DMS53 (cell line): Measurements from ENCODE around the gene IFIH1.

Experiments
- DNase-seq: peaks from one replicate; lab custom pipeline; 2025; lab: John Stamatoyannopoulos, UW

The IFIH1 gene

DNA sequence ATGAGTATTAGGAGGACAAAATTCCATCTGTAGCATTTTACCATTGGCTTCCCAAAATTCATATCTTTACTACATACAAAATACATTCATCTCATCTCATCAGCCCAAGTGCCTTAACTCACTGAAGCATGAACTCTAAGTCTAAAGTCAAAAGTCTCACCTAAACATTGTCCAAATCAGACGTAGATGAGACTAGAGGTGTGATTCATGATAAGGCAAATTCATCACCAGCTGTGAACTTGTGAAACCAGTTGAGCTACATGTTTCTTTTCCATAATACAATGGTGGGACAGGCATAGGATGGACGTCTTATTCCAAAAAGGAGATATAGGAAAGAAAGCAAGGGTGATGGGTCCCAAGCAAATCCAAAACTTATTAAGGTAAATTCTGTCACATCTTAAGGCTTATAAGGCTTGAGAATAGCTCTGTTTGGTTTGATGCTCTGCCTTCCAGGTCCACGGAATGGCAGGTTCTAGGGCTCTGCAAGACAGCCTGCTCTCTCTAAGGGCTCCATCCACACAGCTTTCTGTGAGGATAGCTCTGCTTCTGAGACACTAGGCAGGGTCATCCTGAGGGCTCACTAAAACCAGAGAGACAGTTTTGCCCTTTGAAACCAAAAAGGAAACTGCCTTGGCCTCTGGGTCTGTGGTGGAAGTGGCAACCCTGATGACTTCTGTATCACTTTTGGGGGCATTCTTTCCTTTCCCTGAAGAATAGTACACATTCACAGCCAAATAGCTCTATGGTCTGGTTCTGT lies 9.6 kb downstream of the IFIH1 start:
- DNase-seq = peak; percentile 39

DNA sequence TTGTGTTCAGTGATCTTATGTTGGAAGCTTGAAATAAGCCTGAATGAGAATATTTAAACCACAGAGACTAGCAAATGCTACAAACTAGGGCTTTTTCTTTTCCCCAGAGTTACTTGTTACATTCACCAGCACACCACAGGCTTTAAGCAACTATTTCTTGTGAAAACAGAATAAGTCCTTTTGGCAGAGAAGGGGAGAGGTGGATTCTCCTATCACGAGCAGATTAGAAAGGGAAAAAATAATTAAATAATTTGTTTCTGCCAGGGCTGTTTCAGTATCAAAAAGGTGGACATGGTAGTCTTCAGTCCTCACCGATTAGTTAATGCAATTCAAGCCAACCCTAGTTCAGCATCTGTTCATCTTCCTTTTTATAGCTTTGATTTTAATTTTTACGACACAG lies 12.6 kb downstream of the IFIH1 start:
- no peak for DNase-seq

DNA sequence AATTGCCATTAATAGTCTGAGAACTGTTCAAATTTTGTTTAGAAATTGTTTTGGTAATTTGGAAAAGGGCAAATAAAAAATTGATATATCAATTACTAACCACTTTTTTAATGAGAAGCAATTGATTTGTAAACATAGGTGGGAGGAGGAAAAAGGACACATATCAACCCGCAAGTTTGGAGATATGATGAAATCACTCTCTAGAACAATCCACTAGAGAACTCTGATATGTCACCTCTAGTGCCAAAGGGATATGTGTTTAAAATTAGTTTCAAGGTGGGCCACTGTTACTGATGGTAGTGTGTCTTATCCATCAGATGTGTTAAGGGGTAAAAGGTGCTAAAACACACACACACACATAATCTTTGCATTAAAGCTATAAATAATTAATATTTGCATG lies 16.6 kb downstream of the IFIH1 start:
- no peak for DNase-seq

DNA sequence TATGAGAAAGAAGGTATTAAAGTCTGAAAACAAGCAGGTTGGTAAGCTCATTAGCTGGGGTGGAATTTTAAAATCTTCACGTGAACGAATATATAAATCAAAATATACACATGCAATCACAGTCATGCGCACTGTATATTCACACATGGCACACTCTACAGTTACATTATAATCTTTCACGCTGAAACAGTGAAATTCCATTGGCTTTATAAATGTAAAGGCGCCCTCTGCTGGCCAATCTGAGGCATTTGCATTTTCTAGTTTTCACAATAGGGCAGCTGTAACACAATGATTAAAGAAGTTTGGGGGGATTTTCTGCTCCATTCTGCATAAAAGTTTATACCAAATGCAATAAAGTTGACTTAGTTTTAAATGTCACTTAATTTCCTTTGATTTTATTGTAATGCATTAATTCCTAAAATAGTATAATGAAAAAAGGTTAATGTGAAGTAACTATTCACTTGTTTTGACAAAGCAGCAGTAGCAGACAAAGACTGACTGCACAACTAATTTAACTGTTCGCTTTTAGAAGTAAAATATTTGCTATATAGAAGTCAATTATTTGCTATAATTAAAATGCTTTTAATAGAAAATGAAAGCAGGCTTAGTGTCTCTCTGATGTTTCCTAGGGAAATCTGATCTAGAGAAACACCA lies 17.2 kb downstream of the IFIH1 start:
- peak; percentile 86 for DNase-seq

DNA sequence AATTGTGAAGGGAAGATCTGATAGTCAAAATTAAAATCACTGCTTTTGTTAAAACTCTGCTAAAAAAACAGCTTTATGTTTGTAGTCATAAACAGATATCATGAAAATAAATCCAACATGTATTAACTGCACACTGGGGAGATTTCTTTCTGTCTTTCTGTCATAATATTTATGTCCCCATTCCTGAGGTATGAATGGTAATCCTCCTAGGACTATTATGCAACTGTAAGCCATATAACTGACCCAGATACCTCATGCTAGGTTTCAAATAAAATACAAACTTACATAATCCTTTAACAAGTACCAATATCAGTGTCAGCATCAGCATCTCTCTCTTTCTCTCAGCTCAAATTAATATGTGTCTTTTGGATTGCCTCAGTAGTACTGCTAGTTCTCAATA lies 18.2 kb downstream of the IFIH1 start:
- no peak for DNase-seq

GRCh38 chr2:162298669-162299335 lies 19.7 kb downstream of the IFIH1 start:
- DNase-seq = no peak

DNA sequence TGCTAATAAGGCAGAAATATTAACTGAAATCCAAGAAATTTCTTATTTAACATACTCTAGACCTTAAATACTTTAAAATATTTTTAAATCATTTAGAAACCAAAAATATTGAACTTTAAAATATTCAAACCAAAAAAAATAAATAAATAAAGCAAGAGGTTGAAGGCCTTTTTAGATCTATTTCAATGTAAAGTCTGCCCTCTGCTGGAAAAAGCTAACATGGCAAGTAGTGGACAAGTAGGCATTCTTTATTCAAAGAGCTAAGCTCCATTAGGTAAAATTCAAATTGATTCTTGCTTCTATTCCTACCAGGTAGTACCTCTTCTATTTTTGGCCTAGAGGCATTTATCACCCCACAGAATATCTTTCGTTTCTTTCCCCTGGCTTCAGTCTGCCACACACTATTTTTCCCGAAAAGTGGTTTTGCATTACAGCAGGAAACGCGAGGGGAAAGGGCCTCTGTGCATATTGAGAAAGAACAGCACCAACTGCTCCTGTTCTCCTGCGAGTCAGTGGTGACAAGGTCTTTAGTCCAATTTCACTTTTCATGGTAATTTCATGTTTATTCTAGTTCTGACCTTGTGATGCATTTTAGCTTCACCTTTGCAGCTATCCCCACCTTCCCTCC lies 20.4 kb downstream of the IFIH1 start:
- peak; percentile 91 for DNase-seq

- DNase-seq = no peak
These were observed 23.5 kb downstream of the IFIH1 start for GRCh38 chr2:162295009-162295408.

DNA sequence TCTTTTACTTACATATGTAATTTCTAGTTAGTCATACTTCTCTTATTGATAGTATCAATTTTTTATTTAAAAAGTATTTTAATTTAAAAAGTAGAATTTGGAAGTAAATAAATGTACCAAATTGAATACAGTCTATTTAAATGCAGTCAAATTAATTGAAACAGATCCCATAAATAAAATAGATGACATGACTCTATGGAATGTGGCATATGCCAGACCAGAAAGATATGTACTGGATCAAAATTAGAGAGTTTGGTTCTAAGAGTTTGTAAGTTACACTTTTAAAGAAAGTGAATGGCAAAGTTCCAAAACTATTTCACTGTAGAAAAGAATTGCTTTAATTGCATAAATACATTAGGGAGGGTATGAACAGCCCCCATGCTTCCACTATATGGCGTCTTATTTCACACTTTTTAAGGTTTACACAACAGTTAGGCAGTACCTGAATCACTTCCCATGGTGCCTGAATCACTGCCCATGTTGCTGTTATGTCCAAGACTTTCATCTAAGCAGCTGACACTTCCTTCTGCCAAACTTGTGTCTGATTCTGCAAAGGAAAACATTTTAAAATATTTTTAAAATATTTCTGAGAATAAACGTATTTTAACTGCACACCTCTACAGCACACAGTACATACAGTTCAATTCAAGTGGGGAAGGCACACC lies 25.2 kb downstream of the IFIH1 start:
- no peak for DNase-seq

DNA sequence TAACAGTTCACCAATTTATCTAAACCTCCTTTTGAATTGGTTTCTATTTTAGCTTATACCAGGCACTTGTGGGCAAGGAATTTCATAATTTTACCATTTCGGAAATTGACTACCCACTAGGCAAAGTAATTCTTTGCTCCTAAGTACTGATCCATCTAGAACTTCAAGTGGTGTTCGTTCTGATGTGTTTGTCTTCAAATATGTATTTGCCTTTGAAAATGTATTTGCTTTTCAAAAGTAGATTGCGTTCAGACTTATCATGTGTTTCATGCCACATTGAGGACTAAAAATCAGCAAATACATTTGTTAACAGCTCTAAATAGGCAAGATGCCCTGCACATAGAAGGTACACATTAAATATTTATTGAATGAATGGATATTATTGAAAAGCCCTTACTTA lies 26.7 kb downstream of the IFIH1 start:
- peak; percentile 58 for DNase-seq

GRCh38 chr2:162282765-162283425 lies 35.6 kb downstream of the IFIH1 start:
- DNase-seq = no peak

DNA sequence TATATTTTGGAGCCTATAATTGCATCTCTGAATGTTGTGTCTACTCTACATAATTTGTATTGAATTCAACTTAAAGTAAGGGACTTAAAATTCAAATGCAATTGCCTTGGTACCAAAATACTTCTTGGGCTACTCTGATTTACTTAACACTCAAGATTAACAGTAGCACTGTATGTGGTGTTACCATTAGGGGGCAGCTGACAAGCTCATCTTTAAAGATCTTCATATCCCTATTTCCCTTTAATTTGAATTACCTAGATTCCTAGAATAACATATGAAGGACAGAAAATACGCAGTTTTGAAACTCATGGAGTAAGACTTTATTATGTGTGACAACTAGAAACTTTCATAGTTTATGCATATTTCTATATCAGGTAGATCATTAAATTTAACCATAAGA lies 37.8 kb downstream of the IFIH1 start:
- no peak for DNase-seq

GRCh38 chr2:162277381-162277780 lies 41.1 kb downstream of the IFIH1 start:
- DNase-seq = no peak

GRCh38 chr2:162267996-162268395 lies 50.5 kb downstream of the IFIH1 start:
- DNase-seq = no peak

DNA sequence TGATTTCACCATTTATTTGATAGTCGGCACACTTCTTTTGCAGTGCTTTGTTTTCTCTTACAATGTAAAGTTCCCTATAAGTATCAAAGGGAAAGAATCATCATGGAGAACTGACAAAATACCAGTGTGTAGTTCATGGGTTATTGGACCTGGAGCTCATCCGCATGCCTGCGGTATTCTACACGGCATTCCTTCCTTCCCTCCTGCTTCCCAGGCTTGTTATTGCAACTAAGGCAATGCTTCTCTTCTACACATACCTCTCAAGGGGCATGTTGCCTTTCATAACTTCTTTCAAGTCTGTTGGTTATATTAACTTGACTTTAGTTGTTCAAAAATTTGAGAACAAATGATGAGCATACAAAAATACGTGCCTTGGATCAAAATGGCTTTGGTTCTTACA lies 51.0 kb downstream of the IFIH1 start:
- DNase-seq = no peak

DNA sequence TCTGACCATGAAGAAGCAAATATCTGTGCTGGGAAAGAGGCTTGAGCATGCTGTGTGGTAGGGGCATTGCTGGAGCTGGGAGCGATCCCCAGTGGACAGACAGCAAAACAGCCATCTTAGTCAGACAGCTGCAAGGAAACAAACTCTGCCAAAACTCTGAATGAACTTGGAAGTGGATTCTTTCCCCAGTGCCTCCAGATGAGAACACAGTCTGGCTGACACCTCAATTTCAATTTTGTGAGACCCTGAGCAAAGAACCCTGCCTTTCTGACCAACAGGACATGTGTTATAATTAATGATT lies 52.1 kb downstream of the IFIH1 start:
- no peak for DNase-seq

DNA sequence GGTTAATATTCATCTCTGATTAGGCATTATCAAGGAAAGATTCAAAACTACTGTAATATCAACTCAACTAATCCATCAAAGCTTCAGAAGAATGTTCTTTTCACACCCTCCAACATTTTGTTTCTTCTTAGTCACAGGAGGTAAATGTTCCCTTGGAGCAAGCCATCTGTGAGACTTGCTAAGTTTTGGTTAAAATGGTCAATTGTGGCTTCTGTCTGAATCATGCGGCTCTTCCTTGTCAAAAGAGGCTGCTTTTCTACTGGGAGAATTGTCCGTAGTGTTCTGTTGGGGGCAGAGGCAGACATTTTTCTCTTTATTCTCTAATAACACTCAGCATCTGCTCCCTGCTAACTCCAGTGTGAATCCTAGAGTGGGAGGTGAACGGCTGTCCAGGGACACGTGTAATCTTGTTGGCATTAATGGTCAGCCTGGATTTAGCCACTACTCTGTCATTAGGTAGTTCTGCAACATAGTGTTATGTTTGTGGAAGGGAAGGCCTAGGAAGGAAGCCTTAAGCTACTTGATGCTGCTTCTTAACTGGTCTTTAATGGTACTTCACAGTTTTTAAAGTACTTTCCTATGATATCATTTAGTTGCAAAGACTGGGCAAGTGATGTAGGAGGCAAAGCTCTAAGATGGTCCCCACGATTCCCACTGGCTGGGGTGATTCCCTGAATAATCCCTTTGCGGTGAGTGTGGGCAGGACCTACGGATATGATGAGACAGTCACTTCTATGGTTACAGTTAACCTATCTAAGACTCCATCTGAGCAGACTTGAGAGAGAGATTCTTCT lies 52.6 kb downstream of the IFIH1 start:
- no peak for DNase-seq

DNA sequence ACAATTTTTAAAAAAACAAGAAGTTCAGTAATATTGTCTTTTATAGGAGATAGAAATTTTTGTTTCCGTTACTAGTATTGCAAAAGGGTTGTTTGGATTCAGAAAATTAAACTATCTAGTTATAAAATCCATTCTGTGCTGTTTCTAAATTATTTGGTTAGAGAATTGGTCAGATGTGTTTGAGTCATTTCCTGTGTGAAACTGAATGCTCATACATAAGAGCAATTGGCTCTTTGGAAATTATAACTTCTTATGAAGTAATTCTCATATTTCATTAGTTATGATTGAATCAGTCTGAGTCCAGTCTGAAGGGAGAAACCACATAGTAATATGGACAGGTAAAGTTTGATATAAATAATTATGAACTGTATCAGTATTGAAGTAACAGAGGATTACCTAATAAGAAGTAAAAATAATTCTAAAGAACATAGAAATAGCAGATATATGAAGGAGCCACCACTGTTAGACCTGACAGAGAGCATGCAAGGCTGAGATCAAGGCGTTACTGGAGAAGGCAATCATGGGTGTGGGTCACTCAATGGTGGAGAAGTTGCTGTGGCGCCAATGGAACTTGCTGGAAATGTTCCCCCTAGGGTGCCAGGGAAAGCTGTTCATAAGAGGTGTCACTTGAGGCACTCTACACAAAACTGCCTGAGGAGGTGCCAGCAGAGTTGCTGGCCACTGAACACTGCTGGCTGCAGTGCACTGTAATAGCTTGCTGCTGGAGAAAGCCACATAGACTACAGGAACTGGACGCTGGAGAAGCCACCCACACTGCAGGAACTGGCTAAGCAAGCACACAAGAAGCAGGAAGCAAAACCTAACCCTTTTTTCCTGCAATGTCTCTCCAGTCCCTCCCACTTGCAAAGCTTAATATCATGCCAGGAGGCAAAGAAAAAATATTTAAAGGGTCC lies 57.2 kb downstream of the IFIH1 start:
- DNase-seq = peak; percentile 53

- DNase-seq = no peak
These were observed 59.8 kb downstream of the IFIH1 start for GRCh38 chr2:162258686-162259085.

DNA sequence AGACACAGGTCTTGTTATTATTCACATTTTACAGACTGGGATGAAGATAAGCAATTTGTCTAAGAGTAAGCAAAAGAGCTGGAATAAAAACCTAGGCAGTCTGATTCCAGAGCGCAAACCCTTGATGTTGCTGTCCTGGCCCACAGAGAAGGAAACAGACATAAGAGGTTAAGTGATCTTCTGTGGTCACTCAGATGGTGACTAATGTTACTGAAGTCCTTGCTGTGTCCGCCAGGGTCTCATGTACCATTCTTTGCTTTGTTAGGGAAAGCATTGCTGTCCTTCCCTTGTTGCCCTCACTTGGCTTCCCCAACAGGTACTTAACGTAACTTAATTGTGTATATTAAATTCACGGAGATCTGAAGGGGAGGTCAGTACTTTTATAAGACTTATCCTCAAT lies 60.3 kb downstream of the IFIH1 start:
- peak; percentile 24 for DNase-seq
